ENCODE data around the gene PVALB.

The PVALB gene

DNA sequence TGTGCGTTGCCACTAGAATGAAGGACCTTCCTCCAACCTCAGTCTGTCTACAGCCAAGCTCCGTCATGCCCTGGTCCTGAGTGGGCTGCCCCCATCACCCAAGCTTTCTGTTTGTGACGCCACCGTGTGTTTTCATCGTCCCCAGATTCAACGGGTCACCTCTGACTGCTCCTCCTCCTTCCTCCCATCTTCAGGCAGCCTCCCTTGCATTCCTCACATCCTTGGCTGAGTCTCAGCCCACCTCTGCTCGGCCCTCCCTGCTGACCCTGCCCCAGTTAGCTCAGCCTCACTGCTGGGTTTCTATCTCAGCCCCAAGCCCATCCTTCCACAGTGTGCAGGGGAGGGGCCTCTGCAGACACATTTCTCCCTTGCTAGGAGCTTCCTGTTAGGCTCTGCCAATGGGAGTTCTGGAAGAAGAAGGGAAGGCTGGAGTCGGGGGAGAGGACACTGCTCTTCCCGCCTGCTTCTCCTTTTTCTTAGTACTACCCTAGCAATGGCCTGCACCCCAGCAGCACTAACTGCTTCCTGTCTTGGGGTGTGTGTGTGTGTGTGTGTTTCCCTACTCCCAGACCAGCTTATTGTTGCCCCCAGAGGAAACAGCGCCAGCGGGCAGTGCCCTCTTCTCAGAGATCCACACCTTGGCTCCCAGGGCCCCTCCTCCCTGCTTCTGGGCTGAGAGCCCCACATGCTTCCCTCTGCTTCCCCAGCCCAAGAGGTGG, 46.2 kb downstream of the PVALB start:
- no peak for DNase-seq

DNA sequence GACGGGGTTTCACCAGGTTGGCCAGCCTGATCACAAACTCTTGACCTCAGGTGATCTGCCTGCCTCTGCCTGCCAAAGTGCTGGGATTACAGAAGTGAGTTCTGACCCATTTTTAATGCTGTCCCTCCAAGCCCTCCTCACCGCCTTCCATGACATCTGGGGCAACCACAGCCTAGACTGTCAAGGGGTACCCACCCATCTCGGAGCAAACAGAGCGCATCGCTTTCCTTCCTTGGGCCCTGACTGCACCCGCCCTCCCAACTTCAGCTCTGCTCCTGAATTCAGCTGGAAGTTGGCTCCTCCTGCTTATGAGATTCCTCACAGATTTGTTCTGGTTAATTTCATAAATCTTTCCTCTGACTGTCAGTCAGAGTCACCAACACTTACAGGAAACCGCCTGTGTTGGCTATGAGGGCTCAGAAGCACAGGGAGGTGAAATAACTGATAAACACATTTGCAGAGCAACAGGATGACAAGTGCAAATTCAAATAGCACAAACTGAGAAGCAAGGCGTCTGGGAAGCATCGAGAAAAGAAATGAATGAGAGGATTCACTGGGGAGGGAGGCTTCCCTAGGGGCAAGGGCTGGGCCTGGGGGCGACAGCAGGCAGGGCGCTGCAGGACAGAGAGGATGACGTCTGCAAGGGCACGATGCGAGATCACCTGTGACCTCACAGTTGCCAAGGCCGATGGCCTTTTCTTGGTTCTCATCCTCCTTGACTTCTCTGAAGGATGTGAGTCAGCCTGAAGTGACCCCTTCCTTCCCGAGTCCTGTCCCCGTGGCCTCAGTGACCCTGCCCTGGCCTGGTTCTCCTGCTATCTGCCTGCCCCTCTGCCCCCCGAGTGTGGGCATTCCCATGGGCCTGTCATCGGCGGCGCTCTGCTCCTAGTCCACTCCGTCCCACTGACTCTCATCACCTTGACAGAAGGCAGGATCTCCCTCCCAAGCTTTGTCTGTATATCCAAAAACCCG, 47.0 kb downstream of the PVALB start:
- no peak for DNase-seq

DNA sequence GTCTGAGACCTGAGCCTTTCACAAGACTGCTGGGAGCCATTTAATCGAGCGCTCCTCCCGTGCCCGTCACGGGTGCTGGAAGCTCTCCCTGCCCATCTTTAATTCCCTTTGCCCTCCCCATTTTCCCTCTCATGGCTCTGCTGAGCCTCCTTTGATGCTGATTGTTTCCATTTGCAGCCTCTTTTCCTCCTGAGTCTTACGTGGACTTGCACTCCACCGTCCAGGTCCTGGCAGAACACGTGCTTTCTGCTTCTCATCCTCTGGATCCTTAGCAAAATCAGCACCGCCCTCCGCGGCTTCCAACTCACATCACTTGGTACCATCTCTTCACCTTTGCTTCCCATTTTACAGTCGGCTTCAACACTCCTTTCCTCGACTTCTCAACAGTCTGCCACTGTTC, 48.2 kb downstream of the PVALB start:
- no peak for DNase-seq

DNA sequence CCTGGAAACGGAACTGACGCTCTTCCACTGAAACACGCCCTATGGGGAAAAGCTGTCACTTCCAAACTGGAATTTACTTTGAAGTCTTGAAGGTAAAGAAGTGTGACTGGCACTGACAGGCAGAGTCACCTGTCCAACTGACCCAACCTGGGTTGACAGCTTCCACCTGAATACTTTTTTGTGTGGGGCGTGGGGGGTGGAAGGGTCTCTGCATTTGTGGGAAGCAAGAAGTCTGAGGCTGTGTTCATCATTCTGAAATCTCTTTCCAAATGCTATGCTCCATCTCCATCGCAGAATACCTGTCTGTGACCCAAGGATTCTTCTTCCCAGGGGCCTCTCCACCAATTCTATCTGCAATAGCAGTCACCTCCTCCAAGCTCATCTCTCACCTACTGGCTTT, 48.7 kb downstream of the PVALB start:
- no peak for DNase-seq

DNA sequence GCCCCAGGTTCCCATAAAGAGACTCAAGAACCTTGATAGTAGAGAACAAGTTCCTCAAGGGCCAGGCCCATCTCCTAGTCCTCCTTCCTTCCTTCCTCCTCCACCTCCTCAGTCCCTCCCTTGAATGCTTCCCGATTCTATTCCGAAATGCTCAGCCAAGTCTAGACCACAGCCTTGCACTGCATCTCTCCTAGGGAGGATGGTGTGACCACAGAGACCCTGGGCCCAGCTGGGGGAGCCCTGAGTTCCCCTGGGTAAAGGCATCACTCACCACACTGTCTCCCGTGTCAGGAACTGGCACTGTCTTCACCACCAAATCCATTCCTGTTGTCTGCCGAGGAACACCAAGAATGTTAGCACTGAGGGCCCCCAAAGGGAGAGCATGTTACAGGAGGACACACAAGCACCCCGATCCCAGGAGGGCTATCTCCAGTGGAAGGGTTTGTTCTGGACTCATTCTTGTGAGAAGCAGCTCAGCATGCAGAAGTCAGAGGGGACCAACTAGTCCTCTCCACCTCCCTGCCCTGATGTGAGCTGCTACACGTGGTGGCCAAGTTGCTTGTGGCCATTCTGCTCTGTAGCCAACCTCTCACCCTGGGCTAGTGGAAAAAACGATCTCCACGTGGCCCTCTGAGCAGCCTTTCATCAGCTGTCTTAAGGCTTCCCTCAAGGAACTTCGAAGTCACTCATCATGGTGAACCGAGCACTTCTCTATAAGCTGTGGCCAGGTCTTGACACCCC, 49.6 kb downstream of the PVALB start:
- no peak for DNase-seq

DNA sequence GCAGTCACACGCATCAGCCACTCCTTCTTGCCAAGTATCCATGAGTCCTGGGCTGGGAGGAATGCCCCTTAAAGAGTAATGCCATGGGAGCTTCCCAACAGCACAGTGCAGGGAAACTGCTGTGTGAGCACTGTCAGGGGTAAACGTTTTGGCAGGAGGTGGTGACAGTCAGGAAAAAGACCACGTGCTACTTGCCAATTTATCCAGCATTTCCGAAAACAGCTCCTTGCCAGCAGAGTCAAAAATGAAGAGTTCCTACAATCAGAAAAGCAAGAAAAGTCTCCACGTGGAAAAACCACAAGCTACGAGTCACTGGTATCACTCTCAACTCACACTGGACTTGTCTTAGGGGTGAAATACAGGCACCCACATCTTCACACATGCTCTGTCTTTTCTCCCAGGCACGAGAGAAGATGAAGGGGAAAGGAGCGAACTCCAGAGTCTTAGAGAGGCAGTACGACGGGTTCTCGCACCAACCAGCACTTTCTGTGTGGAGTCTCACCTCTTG, 50.8 kb downstream of the PVALB start:
- DNase-seq, result no peak

DNA sequence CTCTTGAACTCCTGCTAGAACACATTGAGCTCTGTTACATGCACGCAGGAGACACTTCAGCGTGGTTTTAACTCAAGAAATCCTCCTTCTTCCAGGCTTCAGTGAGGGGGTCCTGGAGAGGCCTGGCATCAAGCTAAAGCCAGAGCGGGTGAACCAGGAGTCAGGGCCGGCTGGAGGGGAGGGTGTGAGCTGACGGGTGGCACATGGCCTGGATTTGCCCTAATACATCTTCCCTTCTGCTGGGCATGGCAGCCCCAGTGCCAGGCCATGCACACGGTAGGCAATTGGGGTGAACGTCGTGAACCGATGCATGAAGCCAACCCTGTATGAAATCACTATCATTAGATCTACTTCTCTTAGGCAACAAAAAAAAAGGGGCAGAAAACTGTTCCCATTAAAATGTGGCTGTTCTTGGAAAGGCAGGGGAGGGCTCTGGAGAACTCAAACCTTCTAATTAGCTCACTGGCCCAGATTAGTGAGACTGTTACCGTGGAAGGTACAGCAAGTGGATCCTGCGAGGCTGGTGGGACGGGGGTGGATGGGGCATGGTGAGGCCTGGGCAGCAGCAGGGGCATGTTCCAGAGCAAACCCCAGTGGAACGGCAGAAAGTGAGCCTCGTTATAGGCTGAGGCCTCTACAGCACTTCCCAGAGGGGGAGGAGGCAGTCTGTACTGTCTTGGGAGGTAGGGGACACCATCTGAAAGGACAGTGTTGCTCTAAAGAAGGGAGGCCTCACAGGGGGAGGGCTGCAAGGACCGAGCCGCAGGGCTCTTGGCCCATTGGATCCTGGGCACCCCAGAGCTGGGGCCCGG, 51.5 kb downstream of the PVALB start:
- DNase-seq, result no peak

DNA sequence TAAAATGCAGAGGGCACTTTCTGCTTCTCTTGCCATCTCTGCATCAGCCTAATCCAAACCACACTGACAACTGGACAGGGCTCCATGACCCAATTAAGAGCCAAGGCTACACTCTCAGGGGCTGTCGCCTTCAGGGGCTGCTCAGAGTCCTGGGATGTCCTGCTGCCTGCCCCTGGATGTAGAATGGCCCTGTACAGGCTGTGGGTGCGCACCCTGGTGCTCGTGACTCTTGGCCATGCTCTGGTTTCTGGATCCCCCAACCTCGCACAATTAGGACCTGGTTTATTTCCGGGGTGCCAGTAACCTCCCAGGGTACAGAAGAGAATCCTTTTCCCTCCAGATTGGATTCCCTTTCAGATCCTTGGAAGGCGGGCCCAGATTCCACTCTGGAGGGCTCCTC, 52.2 kb downstream of the PVALB start:
- no peak for DNase-seq

DNA sequence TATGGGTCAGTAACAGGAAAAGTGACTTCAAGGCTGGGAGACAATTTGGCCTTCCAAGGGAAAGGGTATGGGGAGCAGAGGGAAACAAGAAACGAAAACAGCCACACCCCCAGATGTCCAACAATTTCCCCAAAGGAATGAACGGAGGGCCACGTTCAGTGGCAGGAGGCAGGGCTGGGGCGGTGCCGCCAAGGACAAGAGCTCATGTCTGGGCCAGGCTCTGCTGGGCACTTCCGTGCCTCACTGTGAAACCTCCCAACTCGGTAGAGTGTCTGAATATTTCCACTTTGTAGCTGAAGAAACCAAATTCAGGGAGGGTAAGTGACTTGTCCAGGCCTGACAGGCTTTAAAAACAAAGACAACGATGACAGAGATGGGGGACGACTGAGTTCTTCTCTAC, 52.8 kb downstream of the PVALB start:
- DNase-seq, result no peak

DNA sequence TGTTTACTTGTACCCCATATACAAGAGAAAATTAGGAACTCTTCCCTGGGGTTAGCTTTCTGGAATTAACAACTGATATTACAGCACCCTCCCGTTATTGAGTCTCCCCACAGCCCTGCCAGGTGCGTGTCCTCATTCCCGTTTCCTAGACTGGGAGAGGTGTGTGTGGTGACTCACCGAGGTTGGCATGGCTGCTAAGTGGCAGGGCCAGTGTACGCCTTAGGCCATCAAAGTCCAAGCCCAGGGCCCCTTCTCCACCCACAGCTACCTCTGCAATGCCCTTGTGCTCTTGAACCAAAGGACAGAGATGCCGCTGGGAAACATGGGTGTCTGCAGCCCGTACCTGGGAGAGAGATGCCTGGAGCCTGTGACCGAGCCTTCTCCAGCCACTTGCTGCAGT, 53.3 kb downstream of the PVALB start:
- DNase-seq, result no peak

DNA sequence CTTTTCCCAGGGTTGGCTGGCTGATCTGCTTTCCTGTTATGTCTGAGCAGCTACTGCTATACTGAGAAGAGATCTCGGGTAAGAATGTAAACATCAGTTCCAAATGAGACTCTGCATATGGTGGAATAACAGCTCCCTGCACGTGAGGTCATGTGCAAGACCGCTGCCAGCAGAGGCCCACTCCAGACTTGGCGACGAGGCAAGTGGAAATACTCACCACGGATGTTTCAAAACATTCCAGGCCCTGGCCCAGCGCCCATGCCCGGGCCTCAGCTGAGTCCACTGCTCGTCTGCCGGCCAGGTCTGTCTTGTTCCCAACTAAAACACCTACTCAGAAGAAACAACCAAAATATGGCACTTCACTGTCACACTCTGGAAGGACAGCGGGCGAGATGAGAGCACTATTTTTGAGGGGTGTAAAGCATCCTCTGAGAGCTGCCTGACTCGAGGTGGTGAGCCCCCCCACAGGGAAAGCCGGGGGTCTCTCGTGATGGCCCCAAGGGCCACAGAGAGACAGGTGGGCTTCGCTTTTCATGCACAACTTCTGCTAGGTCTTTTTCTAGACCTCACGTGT, 54.1 kb downstream of the PVALB start:
- DNase-seq, result no peak

DNA sequence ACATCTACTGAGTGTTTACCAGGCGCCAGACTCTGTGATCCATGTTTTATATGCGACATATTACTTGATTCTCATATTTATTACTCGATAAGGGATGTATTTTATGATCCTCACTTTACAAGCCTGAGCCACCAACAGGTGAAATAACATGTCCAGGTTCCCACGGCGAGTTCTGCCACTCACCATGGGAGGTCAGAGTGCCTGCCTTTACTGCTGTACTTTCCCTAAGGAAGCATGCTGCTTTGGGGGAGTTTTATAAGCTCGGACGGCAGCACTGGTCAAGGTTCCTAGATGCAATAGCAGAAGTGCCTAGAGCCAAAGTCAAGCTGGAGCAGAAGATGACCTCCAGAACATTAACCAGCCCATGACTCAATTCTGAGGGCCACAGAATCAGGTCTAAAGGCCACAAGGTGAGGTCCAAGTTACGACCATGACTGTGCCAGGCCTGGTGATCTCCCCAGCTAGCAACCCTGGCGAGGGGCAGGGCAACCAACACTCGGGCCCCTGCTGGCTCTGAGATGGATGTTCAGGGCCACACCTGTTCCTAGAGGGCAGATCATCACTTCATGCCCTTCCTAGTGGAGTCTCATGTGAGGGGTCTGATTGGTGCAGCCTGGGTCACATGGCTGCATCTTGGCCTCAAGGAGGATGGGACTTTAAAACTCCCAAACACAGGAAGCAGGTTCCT, 55.1 kb downstream of the PVALB start:
- DNase-seq, result no peak

DNA sequence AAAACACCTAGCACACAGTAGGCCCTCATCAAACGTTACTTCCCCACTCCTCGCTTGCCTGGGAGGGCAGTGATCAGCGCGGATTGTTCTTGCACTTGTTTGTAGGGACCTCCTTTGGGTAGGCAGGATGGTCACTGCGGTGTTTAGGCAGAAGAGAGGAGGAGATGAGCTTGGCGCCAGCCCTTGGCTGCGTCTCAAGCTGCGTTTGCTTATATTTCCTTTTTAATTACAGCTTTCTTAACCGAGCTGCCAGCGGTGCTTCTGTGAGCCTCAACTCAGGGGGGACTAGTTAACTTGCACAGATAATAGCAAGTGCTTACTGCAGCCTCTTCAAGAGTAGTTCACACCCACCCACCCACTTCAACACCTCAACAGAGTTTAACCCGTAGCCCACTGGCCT, 56.0 kb downstream of the PVALB start:
- DNase-seq, result no peak

DNA sequence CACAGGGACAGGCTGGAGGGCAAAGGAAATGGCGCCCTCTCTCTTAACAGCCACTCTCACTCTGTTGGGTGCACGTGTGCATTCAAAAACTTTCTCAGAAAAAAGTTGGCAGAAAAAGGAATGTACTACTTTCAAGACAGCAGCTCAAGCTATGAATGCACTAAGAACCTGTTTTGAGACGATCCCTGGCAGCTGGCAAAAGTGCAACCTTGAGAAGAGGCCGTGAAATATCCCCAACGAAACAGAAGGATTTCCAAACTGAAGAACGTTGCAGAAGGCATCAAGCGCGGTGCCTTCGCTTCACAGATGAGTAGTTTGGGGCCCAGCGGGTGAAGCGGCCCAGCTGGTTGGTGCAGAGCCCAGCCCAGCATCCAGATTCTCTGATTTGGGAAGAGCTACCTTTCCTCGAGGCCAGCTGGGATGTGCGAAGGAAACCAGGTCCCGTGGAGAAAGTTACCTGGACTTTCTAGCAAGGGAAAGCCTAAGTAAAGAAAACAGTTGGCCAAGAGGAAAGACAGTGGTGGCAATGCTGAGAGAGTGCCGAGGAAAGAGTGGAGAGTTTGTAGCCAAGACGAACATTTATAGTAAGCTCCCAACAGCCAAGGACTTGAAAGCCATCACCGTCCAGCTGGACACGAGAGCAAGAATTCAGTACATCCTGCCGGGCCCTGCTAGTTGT, 57.2 kb downstream of the PVALB start:
- DNase-seq, result no peak

DNA sequence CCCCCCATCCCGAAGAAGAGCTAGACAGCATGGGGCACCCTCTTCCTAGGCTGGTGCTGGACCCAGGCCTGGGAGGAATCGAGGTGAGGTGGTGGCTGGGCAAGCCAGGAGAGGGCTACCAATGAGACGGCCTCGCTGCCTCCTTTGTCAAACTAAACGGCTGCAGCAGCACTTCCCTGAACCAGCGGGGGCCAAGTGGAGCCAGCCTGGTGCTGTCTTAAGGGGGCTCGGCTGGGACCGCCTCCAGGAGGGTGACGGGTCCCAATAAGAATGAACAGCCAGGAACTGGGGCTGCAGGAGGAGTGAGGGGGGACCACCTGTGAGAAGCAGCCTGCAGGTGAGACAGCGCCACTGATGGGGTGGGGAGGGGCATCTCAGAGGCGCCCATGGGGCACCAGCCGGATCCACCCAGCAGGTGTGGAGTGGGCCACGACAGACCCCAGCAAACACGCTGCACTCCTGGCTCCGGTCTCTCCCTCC, 58.0 kb downstream of the PVALB start:
- DNase-seq, result no peak

DNA sequence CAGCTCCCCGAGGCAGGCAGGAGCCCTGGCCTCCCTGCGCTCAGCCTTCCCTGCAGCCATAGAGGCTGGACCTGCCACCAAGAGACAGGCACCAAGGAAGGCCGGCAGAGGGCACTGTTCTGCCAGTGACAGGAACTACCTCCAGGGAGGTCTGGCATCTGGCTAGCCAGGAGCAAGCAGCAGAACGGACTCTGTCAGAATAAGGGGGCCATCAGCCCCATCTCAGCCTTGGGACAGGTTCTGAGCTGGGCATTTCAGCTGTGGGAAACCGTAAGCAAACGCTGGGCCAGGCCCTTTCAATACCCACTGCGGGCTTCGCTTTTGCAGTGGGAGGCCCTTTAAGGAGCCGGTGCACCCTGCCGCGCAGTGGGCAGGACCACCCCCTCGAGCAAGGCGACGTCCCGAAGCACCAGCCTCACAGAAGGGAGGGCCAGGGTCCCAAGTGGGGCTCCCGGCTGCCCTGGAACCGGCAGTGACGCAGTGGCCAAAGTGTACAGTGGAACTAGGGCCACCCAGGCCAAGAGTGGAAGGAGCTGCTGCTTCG, 59.1 kb downstream of the PVALB start:
- peak; percentile 61 for DNase-seq

DNA sequence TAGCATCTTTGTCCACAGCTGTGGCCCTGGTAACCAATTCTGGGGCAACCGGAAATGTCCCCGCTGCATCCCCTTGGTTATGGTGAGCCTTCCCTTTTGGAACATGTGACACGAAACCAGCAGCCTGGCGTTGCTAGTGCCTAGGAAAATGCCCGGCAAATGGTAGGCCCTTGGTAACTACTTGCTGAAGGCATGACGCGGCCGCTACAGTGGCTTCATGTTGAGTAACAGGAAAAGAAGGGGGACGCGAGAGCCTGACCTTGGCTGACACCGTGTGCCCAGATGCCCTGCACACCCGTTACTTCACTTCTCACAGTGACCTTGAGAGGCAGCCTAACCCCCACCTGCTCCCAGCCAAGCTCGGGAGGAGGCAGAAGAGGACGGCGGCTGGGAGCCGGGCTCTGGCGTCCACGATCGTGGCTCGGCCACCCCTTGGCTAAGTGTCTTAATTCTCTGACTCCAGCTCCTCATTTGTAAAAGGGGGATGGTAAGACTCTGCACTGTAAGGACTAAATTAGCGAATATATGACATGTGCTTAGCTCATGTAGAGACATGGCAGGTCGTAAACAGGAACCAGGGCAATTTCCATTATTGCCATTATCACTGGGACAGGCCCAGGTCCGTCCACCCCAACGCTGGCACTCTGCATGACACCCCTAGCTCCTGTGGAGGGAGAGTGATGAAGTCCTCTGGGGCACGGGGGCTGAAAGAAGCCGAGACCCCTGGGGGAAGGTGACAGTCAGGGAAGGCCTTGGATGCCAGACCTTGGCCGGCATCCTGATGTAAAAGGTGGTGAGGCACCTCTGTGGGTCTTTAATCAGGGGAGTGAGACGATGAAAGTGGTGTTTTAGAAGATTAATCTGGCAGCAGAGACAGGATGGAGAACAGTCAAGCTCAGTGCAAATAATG, 59.8 kb downstream of the PVALB start:
- DNase-seq, result no peak

DNA sequence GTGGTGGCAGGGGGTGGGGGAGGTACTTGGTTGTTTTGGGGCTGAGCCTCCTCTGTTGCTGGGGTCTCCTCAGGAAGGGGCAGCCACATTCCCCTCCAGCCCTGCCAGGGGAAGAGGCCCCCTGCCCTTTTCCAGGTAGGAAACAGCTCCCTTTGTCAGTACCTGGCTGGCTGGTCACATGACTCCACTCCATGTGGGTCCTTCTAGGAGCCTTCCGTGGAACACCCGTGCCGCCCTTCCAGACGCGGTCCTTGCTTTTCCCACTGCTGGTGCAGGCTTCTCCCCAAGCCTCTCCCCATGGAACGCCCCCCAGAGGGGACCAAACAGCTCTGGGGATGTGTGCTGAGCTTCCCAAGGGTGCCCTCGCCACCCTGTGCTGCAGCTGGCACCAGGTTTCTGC, 60.8 kb downstream of the PVALB start:
- no peak for DNase-seq

DNA sequence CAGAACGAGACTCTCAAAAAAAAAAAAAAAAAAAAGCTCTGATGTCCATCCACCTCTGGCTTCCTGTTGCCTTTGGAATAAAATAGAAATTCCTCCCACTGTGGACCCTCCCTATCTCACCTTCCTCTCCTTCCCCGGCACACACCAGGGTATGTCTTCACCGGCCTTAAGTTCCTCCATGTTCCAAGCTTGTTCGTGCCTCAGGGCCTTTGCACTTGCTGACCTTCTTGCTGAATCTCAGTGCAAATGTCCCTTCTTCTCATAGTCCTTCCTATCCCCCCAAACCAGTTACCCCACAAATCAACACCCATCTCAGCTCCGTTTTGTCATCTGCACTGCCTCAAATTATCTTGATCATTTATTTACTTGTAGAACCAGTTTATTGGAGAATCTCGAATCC, 61.5 kb downstream of the PVALB start:
- DNase-seq, result no peak

Measured in NCI-H1105 (cell line).